ENCODE measurements around the gene RBPJ.

The RBPJ gene

GRCh38 chr4:26288355-26288909 is 32.4 kb upstream of the RBPJ start:
- 100% methylated on average over 2 of the region's 4 CpGs; no CpG with 5 or more reads in 1 of the 2 experiments for WGBS, 2 experiments (ENCODE audit: insufficient coverage in 2 of 2)
- Histone ChIP-seq H3K36me3 (ENCODE audit: control insufficient read depth, insufficient read depth, low read length) (no peaks in the 10 kb centered on the region), H3K9me3 (ENCODE audit: control insufficient read depth, low read length) (no peaks in the 10 kb centered on the region), H3K4me3 (ENCODE audit: extremely low read depth, insufficient read depth, low read length, poor library complexity, severe bottlenecking) (no peak overlapping the region), H3K4me1 (ENCODE audit: control insufficient read depth, insufficient read depth, low read length, poor library complexity, severe bottlenecking) (peaks cover 8% of the 10 kb centered on the region), H3K27ac (ENCODE audit: low read depth, low read length, severe bottlenecking) (no peak overlapping the region)

GRCh38 chr4:26289401-26289800 is 31.4 kb upstream of the RBPJ start:
- Histone ChIP-seq H3K9me3 (ENCODE audit: control insufficient read depth, low read length) (no peaks in the 10 kb centered on the region), H3K27ac (ENCODE audit: low read depth, low read length, severe bottlenecking) (no peak overlapping the region), H3K4me3 (ENCODE audit: extremely low read depth, insufficient read depth, low read length, poor library complexity, severe bottlenecking) (no peak overlapping the region), H3K4me1 (ENCODE audit: control insufficient read depth, insufficient read depth, low read length, poor library complexity, severe bottlenecking) (peaks cover 8% of the 10 kb centered on the region), H3K36me3 (ENCODE audit: control insufficient read depth, insufficient read depth, low read length) (no peaks in the 10 kb centered on the region)
- WGBS, 2 experiments (ENCODE audit: insufficient coverage in 2 of 2) = 82 to 100% methylated on average over 2 to 3 of the region's 4 CpGs

GRCh38 chr4:26290321-26290720 is 30.5 kb upstream of the RBPJ start:
- WGBS, 2 experiments (ENCODE audit: insufficient coverage in 2 of 2) = 72 to 100% methylated on average over 1 to 2 of the region's 3 CpGs
- Histone ChIP-seq H3K4me3 (ENCODE audit: extremely low read depth, insufficient read depth, low read length, poor library complexity, severe bottlenecking) (no peak overlapping the region), H3K36me3 (ENCODE audit: control insufficient read depth, insufficient read depth, low read length) (no peaks in the 10 kb centered on the region), H3K4me1 (ENCODE audit: control insufficient read depth, insufficient read depth, low read length, poor library complexity, severe bottlenecking) (peaks cover 8% of the 10 kb centered on the region), H3K9me3 (ENCODE audit: control insufficient read depth, low read length) (no peaks in the 10 kb centered on the region), H3K27ac (ENCODE audit: low read depth, low read length, severe bottlenecking) (no peak overlapping the region)

GRCh38 chr4:26294904-26295303 is 25.9 kb upstream of the RBPJ start:
- Histone ChIP-seq H3K36me3 (ENCODE audit: control insufficient read depth, insufficient read depth, low read length) (no peaks in the 10 kb centered on the region), H3K4me3 (ENCODE audit: extremely low read depth, insufficient read depth, low read length, poor library complexity, severe bottlenecking) (no peak overlapping the region), H3K27ac (ENCODE audit: low read depth, low read length, severe bottlenecking) (no peak overlapping the region), H3K9me3 (ENCODE audit: control insufficient read depth, low read length) (no peaks in the 10 kb centered on the region), H3K4me1 (ENCODE audit: control insufficient read depth, insufficient read depth, low read length, poor library complexity, severe bottlenecking) (no peaks in the 10 kb centered on the region)
- 83 to 89% methylated on average over 3 to 4 of the region's 5 CpGs for WGBS, 2 experiments (ENCODE audit: insufficient coverage in 2 of 2)

GRCh38 chr4:26296021-26296420 is 24.8 kb upstream of the RBPJ start:
- H3K27ac ChIP-seq (ENCODE audit: low read depth, low read length, severe bottlenecking) = no peak overlapping the region
- H3K4me1 ChIP-seq (ENCODE audit: control insufficient read depth, insufficient read depth, low read length, poor library complexity, severe bottlenecking) = no peaks in the 10 kb centered on the region
- no peaks in the 10 kb centered on the region for H3K9me3 ChIP-seq (ENCODE audit: control insufficient read depth, low read length)
- H3K36me3 ChIP-seq (ENCODE audit: control insufficient read depth, insufficient read depth, low read length) = no peaks in the 10 kb centered on the region
- no peak overlapping the region for H3K4me3 ChIP-seq (ENCODE audit: extremely low read depth, insufficient read depth, low read length, poor library complexity, severe bottlenecking)
- 100% methylated on average over 1 of the region's 2 CpGs for WGBS, 2 experiments (ENCODE audit: insufficient coverage in 2 of 2)

GRCh38 chr4:26296514-26296913 is 24.3 kb upstream of the RBPJ start:
- Histone ChIP-seq H3K36me3 (ENCODE audit: control insufficient read depth, insufficient read depth, low read length) (no peaks in the 10 kb centered on the region), H3K27ac (ENCODE audit: low read depth, low read length, severe bottlenecking) (no peak overlapping the region), H3K4me3 (ENCODE audit: extremely low read depth, insufficient read depth, low read length, poor library complexity, severe bottlenecking) (no peak overlapping the region), H3K4me1 (ENCODE audit: control insufficient read depth, insufficient read depth, low read length, poor library complexity, severe bottlenecking) (no peaks in the 10 kb centered on the region), H3K9me3 (ENCODE audit: control insufficient read depth, low read length) (no peaks in the 10 kb centered on the region)
- 100% methylated on average over 2 of the region's 4 CpGs; no CpG with 5 or more reads in 1 of the 2 experiments for WGBS, 2 experiments (ENCODE audit: insufficient coverage in 2 of 2)

- Histone ChIP-seq H3K9me3 (ENCODE audit: control insufficient read depth, low read length) (no peaks in the 10 kb centered on the region), H3K27ac (ENCODE audit: low read depth, low read length, severe bottlenecking) (no peak overlapping the region), H3K4me3 (ENCODE audit: extremely low read depth, insufficient read depth, low read length, poor library complexity, severe bottlenecking) (no peak overlapping the region), H3K4me1 (ENCODE audit: control insufficient read depth, insufficient read depth, low read length, poor library complexity, severe bottlenecking) (no peaks in the 10 kb centered on the region), H3K36me3 (ENCODE audit: control insufficient read depth, insufficient read depth, low read length) (no peaks in the 10 kb centered on the region)
- WGBS, 2 experiments (ENCODE audit: insufficient coverage in 2 of 2) = 91 to 100% methylated on average over 2 to 4 of the region's 7 CpGs
These were observed 23.6 kb upstream of the RBPJ start for GRCh38 chr4:26297219-26297618.

GRCh38 chr4:26298198-26298947 is 22.4 kb upstream of the RBPJ start:
- WGBS, 2 experiments (ENCODE audit: insufficient coverage in 2 of 2) = 24 to 46% methylated on average over 2 of the region's 5 CpGs
- Histone ChIP-seq H3K4me1 (ENCODE audit: control insufficient read depth, insufficient read depth, low read length, poor library complexity, severe bottlenecking) (no peaks in the 10 kb centered on the region), H3K27ac (ENCODE audit: low read depth, low read length, severe bottlenecking) (no peak overlapping the region), H3K4me3 (ENCODE audit: extremely low read depth, insufficient read depth, low read length, poor library complexity, severe bottlenecking) (no peak overlapping the region), H3K36me3 (ENCODE audit: control insufficient read depth, insufficient read depth, low read length) (no peaks in the 10 kb centered on the region), H3K9me3 (ENCODE audit: control insufficient read depth, low read length) (no peaks in the 10 kb centered on the region)

GRCh38 chr4:26299254-26299882 is 21.4 kb upstream of the RBPJ start:
- Histone ChIP-seq H3K9me3 (ENCODE audit: control insufficient read depth, low read length) (no peaks in the 10 kb centered on the region), H3K4me3 (ENCODE audit: extremely low read depth, insufficient read depth, low read length, poor library complexity, severe bottlenecking) (no peak overlapping the region), H3K27ac (ENCODE audit: low read depth, low read length, severe bottlenecking) (no peak overlapping the region), H3K36me3 (ENCODE audit: control insufficient read depth, insufficient read depth, low read length) (no peaks in the 10 kb centered on the region), H3K4me1 (ENCODE audit: control insufficient read depth, insufficient read depth, low read length, poor library complexity, severe bottlenecking) (no peaks in the 10 kb centered on the region)
- WGBS, 2 experiments (ENCODE audit: insufficient coverage in 2 of 2) = 61 to 83% methylated on average over 4 to 7 of the region's 9 CpGs

GRCh38 chr4:26300314-26301307 is 20.2 kb upstream of the RBPJ start:
- no peaks in the 10 kb centered on the region for H3K9me3 ChIP-seq (ENCODE audit: control insufficient read depth, low read length)
- no peak overlapping the region for H3K4me3 ChIP-seq (ENCODE audit: extremely low read depth, insufficient read depth, low read length, poor library complexity, severe bottlenecking)
- H3K36me3 ChIP-seq (ENCODE audit: control insufficient read depth, insufficient read depth, low read length) = no peaks in the 10 kb centered on the region
- H3K4me1 ChIP-seq (ENCODE audit: control insufficient read depth, insufficient read depth, low read length, poor library complexity, severe bottlenecking) = no peaks in the 10 kb centered on the region
- WGBS, 2 experiments (ENCODE audit: insufficient coverage in 2 of 2) = 77 to 78% methylated on average over 3 to 5 of the region's 8 CpGs
- no peak overlapping the region for H3K27ac ChIP-seq (ENCODE audit: low read depth, low read length, severe bottlenecking)

Data from mesodermal cell (in vitro differentiated cells).